Progenitor cell of endocrine pancreas (in vitro differentiated cells): Measurements from ENCODE around the gene MRPL11. TPM values are rescaled to one million over a fixed set of nuclear protein-coding genes. Genes with fewer than 3 reads are reported as not detected.

Experiments
- DNase-seq: peaks from one replicate; pipeline ENCODE4 v3.0.0; 2021; ENCODE audit warnings: low spot score; ENCODE audit not compliant: unreplicated experiment
- H3K27ac Mint-ChIP-seq: 2 replicates; pipeline ENCODE4 v1.8.0; 2021; ENCODE audit warnings: mild to moderate bottlenecking, moderate library complexity, mixed read lengths
- H3K27me3 Mint-ChIP-seq: 2 replicates; pipeline ENCODE4 v1.8.0; 2021; ENCODE audit warnings: mixed read lengths
- H3K36me3 Mint-ChIP-seq: 2 replicates; pipeline ENCODE4 v1.8.0; 2022; ENCODE audit warnings: mixed read lengths; ENCODE audit not compliant: insufficient read depth
- H3K4me1 Mint-ChIP-seq: 2 replicates; pipeline ENCODE4 v1.8.0; 2021; ENCODE audit warnings: low read depth, mixed read lengths
- H3K4me3 Mint-ChIP-seq: 2 replicates; pipeline ENCODE4 v1.8.0; 2021; ENCODE audit warnings: low read depth, mild to moderate bottlenecking, moderate library complexity, mixed read lengths
- H3K9me3 Mint-ChIP-seq: 2 replicates; pipeline ENCODE4 v1.8.0; 2021; ENCODE audit warnings: low read depth, mixed read lengths
- CTCF ChIP-seq: fragments of 200-600 bp; sonication (generic); IDR thresholded peaks from one replicate; pipeline ENCODE4 v1.5.0; 2021; ENCODE audit warnings: antibody characterized with exemption, mild to moderate bottlenecking; ENCODE audit not compliant: unreplicated experiment
- total RNA-seq: library from RNA; stranded (reverse); gene quantifications from 2 replicates; pipeline ENCODE4 v1.2.1, GENCODE V29; 2021

Gene MRPL11
- total RNA-seq, 1 donor from 2014 or later: 59.1 TPM

GRCh38 chr11:66412110-66412509 is 26.5 kb downstream of the MRPL11 start:
- H3K9me3 Mint-ChIP-seq: no peaks in the 10 kb centered on the region
- DNase-seq: no peak
- H3K27me3 Mint-ChIP-seq: peaks cover 71% of the 10 kb centered on the region
- H3K27ac Mint-ChIP-seq: no peak overlapping the region
- TF ChIP-seq CTCF: no peak
- peaks cover 1% of the 10 kb centered on the region for H3K4me1 Mint-ChIP-seq
- no peaks in the 10 kb centered on the region for H3K36me3 Mint-ChIP-seq
- no peak overlapping the region for H3K4me3 Mint-ChIP-seq

- H3K4me1 Mint-ChIP-seq: peaks cover 1% of the 10 kb centered on the region
- no peaks in the 10 kb centered on the region for H3K9me3 Mint-ChIP-seq
- peaks cover 71% of the 10 kb centered on the region for H3K27me3 Mint-ChIP-seq
- no peak for TF ChIP-seq CTCF
- H3K4me3 Mint-ChIP-seq: no peak overlapping the region
- H3K27ac Mint-ChIP-seq: no peak overlapping the region
- no peaks in the 10 kb centered on the region for H3K36me3 Mint-ChIP-seq
- no peak for DNase-seq
These were observed 27.3 kb downstream of the MRPL11 start for GRCh38 chr11:66411323-66411722.

- Mint-ChIP-seq H3K27ac (no peak overlapping the region), H3K4me3 (no peak overlapping the region), H3K4me1 (peaks cover 1% of the 10 kb centered on the region), H3K27me3 (peaks cover 73% of the 10 kb centered on the region), H3K9me3 (no peaks in the 10 kb centered on the region), H3K36me3 (no peaks in the 10 kb centered on the region)
- TF ChIP-seq CTCF: no peak
- DNase-seq: no peak
These were observed 28.5 kb downstream of the MRPL11 start for GRCh38 chr11:66410191-66410590.

- no peak for TF ChIP-seq CTCF
- H3K36me3 Mint-ChIP-seq: no peaks in the 10 kb centered on the region
- peaks cover 1% of the 10 kb centered on the region for H3K4me1 Mint-ChIP-seq
- H3K27ac Mint-ChIP-seq: no peak overlapping the region
- peaks cover 73% of the 10 kb centered on the region for H3K27me3 Mint-ChIP-seq
- no peaks in the 10 kb centered on the region for H3K9me3 Mint-ChIP-seq
- DNase-seq: no peak
- H3K4me3 Mint-ChIP-seq: no peak overlapping the region
These were observed 29.4 kb downstream of the MRPL11 start for GRCh38 chr11:66409226-66409625.

GRCh38 chr11:66408488-66409214 is 30.0 kb downstream of the MRPL11 start:
- Mint-ChIP-seq H3K4me3 (peak overlapping the region; percentile 38), H3K9me3 (no peaks in the 10 kb centered on the region), H3K27ac (no peak overlapping the region), H3K27me3 (peaks cover 73% of the 10 kb centered on the region), H3K4me1 (peaks cover 1% of the 10 kb centered on the region), H3K36me3 (no peaks in the 10 kb centered on the region)
- peak; percentile 94 for DNase-seq
- TF ChIP-seq CTCF: peak; percentile 100
